Activated naive CD8-positive, alpha-beta T cell treated with anti-CD3 and anti-CD28 coated beads, Interleukin-2, amount 50 U/mL, for 24 hours (primary cell): ENCODE measurements around the gene FAM20C.

Experiments
- ATAC-seq: fragments of 150-1000 bp; cut with Tn5 transposase; one replicate; pipeline ENCODE4 v1.10.0; 2021
- DNase-seq: peaks from one replicate; pipeline ENCODE4 v3.0.0; 2021
- H3K27ac Mint-ChIP-seq: one replicate; pipeline ENCODE4 v1.8.0; 2021; ENCODE audit warnings: mild to moderate bottlenecking, mixed read lengths
- H3K27me3 Mint-ChIP-seq: one replicate; pipeline ENCODE4 v1.8.0; 2021; ENCODE audit warnings: mixed read lengths
- H3K36me3 Mint-ChIP-seq: one replicate; pipeline ENCODE4 v1.8.0; 2021; ENCODE audit warnings: low read depth, mixed read lengths
- H3K4me1 Mint-ChIP-seq: one replicate; pipeline ENCODE4 v1.8.0; 2021; ENCODE audit warnings: mixed read lengths
- H3K4me3 Mint-ChIP-seq: one replicate; pipeline ENCODE4 v1.8.0; 2021; ENCODE audit warnings: mild to moderate bottlenecking, moderate library complexity, mixed read lengths
- H3K9me3 Mint-ChIP-seq: one replicate; pipeline ENCODE4 v1.8.0; 2021; ENCODE audit warnings: mixed read lengths

FAM20C gene

DNA sequence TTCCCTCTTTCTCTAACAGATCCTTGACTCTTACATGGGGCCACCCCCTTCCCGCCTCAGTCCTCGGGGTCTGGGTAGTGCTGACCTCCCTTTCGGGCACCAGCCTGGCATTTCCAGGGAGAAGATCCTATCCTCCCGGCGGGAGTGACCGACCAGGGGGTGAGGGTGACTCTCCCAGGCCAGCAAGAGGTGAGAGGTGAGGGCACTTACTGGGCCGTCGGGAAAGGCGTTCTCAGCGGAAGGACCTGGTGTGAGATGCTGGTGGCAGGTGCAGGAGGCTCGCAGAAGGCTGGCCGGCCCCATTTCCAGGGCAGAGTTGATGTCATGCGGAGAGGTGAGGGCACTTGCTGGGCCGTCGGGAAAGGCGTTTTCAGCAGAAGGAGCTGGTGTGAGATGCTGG is 93.4 kb downstream of the FAM20C start:
- peaks cover 25% of the 10 kb centered on the region for H3K27me3 Mint-ChIP-seq
- no peaks in the 10 kb centered on the region for H3K9me3 Mint-ChIP-seq
- no peak for ATAC-seq
- no peaks in the 10 kb centered on the region for H3K4me1 Mint-ChIP-seq
- no peaks in the 10 kb centered on the region for H3K36me3 Mint-ChIP-seq
- no peak overlapping the region for H3K4me3 Mint-ChIP-seq
- H3K27ac Mint-ChIP-seq, result no peak overlapping the region
- DNase-seq, result no peak

DNA sequence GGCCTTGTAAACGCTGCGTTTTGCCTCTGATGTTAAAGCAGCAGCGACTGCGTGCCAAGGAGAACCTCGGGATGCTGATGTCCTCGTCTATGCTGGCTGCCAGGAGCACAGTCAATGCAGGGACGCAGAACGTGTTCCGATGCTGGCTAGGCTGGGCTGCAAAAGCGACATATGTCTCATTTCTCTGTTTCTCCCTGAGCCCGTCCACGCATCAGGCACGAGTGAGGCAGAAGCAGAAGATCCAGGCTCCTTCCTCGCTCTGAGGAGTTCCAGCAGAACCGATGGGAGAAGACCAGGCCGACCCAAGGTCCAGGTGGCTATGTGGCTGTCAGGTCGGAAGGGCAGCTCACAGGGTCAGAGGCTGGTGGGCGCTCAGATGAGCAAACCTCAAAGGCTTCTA is 93.9 kb downstream of the FAM20C start:
- Mint-ChIP-seq H3K4me3 (no peak overlapping the region), H3K4me1 (no peaks in the 10 kb centered on the region), H3K9me3 (no peaks in the 10 kb centered on the region), H3K36me3 (no peaks in the 10 kb centered on the region), H3K27ac (no peak overlapping the region), H3K27me3 (peaks cover 26% of the 10 kb centered on the region)
- DNase-seq, result no peak
- ATAC-seq, result no peak

DNA sequence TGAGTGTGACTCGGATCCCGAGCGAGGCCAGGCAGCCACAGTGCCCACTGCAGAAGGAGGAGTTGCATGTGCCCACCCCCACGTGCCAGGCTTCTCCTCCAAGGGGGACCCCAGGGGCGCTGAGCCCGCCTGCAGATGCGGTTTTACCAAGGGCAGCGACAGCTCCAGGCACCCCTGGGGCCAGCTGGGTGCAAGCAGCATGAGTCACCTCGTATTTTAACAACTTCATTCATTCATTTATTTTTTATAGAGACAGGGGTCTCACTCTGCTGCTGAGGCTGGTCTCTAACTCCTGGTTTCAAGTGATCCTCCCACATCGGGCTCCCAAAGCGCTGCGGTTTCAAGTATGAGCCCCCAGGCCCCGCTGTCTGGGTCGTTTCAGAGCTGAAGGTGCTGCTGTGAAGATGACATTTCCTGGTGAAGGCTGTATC is 96.3 kb downstream of the FAM20C start:
- Mint-ChIP-seq H3K36me3 (no peaks in the 10 kb centered on the region), H3K9me3 (no peaks in the 10 kb centered on the region), H3K27me3 (peaks cover 41% of the 10 kb centered on the region), H3K4me1 (no peaks in the 10 kb centered on the region), H3K27ac (no peak overlapping the region), H3K4me3 (no peak overlapping the region)
- DNase-seq (no peak), ATAC-seq (no peak)

DNA sequence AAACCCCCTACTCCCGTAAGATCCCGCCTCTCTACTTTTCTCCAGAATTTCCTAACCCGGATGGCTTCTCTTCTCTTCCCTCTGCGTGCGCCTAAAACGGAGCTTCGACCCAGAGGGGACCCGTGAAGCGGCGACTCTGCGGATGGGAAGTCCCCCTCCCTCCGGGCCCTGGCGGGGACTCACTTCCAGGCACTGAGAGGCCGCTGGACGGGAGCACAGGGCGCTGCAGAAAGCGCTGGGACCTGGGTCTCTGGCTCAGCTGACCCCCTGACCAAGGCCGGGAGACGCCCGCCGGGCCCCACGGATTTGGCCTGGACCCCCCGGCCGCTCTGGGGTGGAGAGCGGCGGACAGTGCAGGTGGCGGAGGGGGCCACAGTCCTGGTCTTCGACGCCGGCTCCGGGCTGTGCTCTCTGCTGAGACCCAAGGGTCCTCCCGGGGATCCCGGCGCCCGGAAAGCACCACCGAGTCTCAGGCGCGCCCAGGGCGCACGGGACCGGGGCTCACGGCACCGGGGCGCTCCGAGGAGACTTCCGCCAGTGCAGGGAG is 96.9 kb downstream of the FAM20C start:
- Mint-ChIP-seq H3K27ac (no peak overlapping the region), H3K4me1 (no peaks in the 10 kb centered on the region), H3K27me3 (peaks cover 41% of the 10 kb centered on the region), H3K4me3 (no peak overlapping the region), H3K9me3 (no peaks in the 10 kb centered on the region), H3K36me3 (no peaks in the 10 kb centered on the region)
- no peak for ATAC-seq
- no peak for DNase-seq

DNA sequence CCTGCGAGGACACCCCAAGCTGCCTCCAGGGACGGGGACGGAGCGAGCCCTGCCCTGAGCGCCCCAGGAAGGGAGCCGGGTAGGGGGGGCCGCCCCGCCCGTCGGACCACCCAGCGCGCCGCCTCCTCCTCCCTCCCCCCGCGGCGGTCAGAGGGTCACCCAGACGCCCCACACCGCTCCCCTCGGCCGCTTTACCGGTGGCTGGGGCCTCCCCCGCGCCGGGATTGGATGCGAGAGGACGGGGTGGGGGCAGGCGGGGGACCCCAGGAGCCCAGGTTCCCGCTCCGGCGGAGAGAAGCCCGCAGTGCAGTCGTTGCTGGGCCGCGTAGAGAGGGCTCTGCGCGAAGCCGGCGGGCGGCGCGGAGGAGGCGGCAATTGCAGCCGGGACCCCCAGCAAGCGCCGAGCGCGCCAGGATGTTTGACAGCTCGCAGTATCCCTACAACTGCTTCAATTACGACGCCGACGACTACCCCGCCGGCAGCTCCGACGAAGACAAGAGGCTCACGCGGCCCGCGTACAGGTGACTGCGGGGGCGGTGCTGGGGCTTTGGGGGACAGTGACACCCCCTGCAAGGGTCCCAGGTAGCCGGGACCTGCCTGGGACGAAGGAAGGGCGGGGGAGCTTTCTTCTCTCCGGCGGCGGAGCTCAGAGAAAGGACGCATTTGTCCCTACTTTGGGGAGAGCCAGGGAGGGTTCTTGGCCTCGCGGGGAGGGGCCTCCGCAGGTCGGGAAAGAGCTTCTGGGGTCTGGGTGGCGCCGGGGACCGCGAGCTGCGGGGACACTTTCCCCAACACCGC is 97.6 kb downstream of the FAM20C start, which contains the start of gene FOXL3:
FOXL3 (plus strand) TSS at position 415 of the 798 bp plus-strand sequence; CDS start at position 415, 0 bp downstream.
- Mint-ChIP-seq H3K27ac (no peak within 1 kb of the TSS), H3K9me3 (no peaks in the 10 kb centered on the region), H3K36me3 (no peaks in the 10 kb centered on the region), H3K4me3 (no peak within 1 kb of the TSS), H3K4me1 (no peaks in the 10 kb centered on the region), H3K27me3 (peaks cover 41% of the 10 kb centered on the region)
- ATAC-seq (no peak), DNase-seq (no peak)

DNA sequence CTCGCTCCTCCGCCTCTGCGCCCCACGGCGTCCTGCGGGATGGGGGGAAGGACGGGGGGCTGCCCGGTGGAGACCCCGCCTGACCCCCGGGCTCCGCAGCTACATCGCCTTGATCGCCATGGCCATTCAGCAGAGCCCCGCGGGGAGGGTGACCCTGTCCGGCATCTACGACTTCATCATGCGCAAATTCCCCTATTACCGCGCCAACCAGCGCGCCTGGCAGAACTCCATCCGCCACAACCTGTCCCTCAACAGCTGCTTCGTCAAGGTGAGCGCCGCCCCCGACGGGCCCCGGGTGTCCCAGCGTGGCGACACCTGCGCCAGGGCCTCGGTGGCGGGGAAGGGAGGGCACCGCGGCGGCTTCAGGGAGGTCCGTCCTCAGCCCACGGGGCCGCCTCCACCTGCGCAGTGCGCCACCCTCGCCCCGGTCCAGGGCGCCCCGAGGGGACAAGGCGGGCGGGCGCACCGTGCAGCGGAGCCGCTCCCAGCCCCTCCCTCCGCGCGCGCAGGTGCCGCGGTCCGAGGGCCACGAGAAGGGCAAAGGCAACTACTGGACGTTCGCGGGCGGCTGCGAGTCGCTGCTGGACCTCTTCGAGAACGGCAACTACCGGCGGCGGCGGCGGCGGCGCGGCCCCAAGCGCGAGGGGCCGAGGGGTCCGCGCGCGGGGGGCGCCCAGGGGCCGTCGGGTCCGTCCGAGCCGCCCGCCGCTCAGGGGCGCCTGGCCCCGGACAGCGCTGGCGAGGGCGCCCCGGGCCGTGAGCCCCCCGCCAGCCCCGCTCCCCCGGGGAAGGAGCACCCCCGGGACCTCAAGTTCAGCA is 98.4 kb downstream of the FAM20C start:
- Mint-ChIP-seq H3K4me1 (no peaks in the 10 kb centered on the region), H3K27me3 (peaks cover 37% of the 10 kb centered on the region), H3K36me3 (no peaks in the 10 kb centered on the region), H3K4me3 (no peak overlapping the region), H3K9me3 (no peaks in the 10 kb centered on the region), H3K27ac (no peak overlapping the region)
- DNase-seq (no peak), ATAC-seq (no peak)

DNA sequence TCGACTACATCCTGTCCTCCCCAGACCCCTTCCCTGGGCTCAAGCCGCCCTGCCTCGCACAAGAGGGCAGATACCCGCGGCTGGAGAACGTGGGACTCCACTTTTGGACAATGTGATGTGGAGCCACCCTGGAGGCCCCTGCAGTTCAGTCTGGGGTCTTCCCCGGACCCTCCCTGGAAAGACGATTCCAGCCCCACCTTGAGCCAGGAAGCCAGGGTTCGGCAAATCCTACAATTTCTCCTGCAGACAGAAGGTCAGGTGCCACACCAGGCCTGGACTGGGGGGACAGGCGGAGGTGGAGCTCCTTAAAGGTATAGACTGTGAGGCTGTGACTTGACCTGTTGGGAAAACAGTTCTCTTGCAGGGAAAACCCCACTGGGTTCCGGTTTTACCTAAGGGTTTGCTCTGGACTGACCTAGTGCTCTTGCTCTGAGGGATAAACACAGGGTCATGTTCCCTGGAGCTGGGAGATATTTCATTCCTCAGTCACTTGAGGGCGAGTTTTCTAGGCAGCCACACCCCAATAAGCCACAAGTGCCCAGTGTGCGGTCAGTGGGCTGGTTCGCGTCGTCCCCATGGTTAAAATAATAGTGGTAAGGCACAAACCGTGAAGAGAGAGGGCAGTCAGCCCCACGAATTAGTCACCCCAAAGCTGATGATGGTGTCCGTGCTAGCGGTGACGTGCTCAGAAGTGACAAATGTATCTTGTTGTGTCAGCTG is 99.2 kb downstream of the FAM20C start:
- Mint-ChIP-seq H3K27ac (no peak overlapping the region), H3K4me1 (no peaks in the 10 kb centered on the region), H3K27me3 (peaks cover 35% of the 10 kb centered on the region), H3K4me3 (no peak overlapping the region), H3K9me3 (no peaks in the 10 kb centered on the region), H3K36me3 (no peaks in the 10 kb centered on the region)
- no peak for DNase-seq
- ATAC-seq, result no peak

DNA sequence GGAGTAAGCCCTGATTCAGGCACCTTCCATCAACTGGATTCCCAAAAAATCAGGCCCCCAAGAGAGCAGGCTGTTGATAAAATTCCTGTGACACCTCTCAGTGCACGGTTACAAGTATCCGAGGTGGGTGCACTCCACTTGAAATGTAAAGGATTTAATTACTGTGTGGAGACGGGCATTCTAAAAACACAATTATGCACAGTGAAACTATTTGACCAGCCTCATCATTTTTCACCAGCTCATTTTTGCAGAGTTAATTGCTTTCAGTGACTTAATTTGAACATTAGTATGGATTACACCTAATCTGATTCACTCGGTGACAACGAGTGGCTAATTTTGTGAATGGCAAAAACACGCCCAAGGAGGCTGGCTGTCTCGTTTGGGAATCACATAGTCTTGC is 99.9 kb downstream of the FAM20C start:
- no peaks in the 10 kb centered on the region for H3K9me3 Mint-ChIP-seq
- no peak overlapping the region for H3K27ac Mint-ChIP-seq
- peaks cover 35% of the 10 kb centered on the region for H3K27me3 Mint-ChIP-seq
- ATAC-seq, result no peak
- no peaks in the 10 kb centered on the region for H3K4me1 Mint-ChIP-seq
- no peaks in the 10 kb centered on the region for H3K36me3 Mint-ChIP-seq
- no peak for DNase-seq
- no peak overlapping the region for H3K4me3 Mint-ChIP-seq

DNA sequence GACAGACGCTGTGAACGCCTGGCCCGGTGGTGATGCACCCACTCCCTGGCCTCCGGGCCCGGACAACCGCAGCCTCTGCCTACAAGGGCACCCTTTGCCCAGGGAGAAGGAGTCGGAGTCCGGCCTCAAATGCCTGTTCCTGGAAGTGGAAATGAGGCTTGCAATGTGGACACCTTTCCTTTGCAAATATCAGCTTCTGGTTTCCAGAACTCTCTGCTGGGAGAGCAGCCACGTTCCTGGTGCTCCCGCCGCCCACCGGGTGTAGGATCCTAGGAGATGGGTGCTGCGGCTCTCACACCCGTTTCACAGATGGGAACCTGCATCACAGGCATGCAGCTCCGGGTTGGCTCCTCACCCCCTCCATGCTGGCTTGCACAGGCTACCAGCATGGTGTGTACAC is 100.5 kb downstream of the FAM20C start:
- peaks cover 31% of the 10 kb centered on the region for H3K27me3 Mint-ChIP-seq
- no peak for ATAC-seq

DNA sequence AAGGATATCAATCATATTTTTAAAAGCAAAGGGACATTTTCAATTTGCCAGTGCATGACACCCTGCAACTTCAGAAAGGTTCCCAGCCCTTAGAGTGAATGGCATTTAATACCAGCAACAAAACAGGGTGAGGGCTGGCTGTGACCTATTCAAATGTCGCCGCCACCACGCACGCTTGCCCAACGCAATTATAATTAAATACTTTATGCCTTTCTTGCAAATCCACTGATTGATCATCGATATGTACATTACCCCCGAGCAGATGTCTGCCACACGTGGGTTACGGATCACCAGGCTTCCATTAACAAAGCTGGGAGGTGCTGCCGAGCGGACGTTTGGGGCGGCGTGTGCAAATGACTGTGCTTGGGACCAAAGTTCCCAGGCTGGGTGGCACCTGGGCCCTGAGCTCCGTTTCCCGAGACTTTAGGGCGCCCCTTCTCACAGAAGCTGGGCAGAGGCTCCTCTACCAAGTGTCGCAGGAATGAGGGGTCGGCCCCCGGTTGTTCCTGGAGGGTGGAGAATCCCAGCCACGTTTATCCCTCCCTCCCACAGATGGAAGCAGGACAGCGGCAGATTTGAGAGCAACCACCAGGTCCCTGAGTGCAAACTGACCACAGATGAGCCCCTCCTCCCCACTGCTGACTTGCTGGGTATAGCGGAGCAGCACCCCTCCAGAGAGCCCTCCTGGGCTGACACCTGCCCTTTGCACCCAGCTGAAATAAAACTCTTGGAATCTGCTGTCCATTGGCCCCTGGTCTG is 101.5 kb downstream of the FAM20C start:
- Mint-ChIP-seq H3K9me3 (no peaks in the 10 kb centered on the region), H3K4me1 (no peaks in the 10 kb centered on the region), H3K36me3 (no peaks in the 10 kb centered on the region), H3K4me3 (no peak overlapping the region), H3K27me3 (peaks cover 23% of the 10 kb centered on the region), H3K27ac (no peak overlapping the region)
- no peak for DNase-seq
- ATAC-seq, result no peak

More for the DNA sequence above, 100.5 kb downstream of the FAM20C start:
- no peak for DNase-seq
- no peaks in the 10 kb centered on the region for H3K36me3 Mint-ChIP-seq
- H3K4me1 Mint-ChIP-seq, result no peaks in the 10 kb centered on the region
- H3K27ac Mint-ChIP-seq, result no peak overlapping the region
- H3K9me3 Mint-ChIP-seq, result no peaks in the 10 kb centered on the region
- H3K4me3 Mint-ChIP-seq, result no peak overlapping the region

DNA sequence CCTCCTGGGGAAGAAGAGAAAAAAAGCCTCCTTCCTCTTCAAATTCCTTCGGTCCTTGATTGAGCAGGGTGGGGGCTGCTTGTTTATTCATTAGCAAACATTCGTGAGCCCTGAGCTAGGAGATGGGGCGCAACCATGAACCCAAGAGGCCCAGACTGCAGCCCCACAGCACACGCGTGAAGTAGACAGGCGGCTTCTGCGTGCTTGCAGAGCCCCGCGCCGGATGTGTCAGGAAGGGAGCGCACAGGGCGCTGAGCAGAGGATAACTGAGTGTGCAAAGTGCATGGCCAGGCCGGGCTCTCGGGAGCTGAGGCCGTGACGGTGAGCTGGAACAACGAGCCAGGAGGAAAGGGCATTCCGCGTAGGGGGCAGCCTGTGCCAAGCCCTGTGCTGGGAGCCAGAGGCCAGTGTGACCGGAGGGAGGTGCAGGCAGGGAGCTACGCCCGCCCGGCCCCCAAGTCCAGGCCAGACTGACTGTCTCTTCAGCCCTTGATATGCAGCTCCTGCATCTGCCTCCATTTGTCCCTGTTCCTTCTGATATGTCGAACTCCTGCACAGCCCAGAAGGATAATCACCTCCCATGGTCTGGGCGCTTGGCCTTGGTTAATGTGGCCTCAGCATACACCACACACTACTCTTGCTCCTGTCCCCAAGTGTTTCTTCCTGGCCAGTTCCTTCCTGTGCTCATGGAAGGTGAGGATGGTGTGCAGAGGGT is 102.2 kb downstream of the FAM20C start:
- Mint-ChIP-seq H3K27me3 (peaks cover 19% of the 10 kb centered on the region), H3K36me3 (no peaks in the 10 kb centered on the region), H3K9me3 (no peaks in the 10 kb centered on the region), H3K27ac (no peak overlapping the region), H3K4me1 (no peaks in the 10 kb centered on the region), H3K4me3 (no peak overlapping the region)
- DNase-seq (no peak), ATAC-seq (no peak)

DNA sequence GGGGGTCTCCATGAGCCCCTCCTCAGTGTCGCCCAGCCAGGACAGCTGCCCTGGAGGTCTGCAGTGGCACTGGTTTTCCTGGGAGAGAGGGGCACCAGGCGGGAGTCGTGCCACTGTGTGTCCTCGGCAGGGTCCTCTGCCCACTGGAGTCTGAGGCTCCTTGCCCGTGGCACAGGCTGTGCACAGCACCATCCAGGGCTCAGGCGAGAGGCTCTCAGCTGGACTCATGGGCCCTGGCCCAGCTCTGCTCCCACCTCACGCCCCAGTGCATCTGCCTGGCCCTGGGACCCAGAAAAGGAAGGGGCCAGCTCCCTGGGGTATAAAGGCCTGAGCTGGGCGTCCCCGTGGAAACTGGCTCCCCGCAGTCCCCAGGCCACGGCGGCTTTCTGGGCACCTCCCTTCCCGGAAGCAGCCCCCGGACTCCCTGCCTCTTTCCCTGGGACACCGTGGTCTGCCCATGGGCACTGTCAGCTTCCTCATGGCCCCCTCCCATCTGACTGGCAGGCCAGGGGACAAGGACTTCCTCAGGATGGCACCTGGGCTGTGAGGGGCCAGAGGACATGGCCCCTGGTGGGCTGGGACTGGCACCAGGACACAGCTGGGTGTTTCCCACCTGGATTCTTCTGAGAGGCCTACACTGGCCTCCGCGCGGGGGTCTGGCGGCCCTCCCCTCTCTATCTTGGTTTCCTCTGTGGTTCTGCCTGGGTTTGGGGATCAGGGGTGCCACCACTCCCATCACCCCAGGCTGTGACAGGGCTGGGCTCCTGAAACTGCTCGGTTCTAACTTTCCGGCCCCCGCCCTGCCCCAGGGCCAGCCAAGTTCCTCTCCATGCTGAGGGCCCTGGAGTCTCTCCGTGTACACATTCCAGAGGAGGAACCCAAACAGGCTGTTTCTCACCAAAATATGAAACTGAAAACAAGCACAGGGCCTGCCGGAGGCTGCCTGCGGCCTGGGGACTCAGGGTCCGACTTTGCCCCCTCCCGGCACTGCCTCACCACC is 103.1 kb downstream of the FAM20C start:
- Mint-ChIP-seq H3K36me3 (no peaks in the 10 kb centered on the region), H3K9me3 (no peaks in the 10 kb centered on the region), H3K4me1 (no peaks in the 10 kb centered on the region), H3K27ac (no peak overlapping the region), H3K4me3 (no peak overlapping the region), H3K27me3 (peaks cover 19% of the 10 kb centered on the region)
- ATAC-seq, result no peak
- DNase-seq, result no peak
